A204.1 (cell line): ENCODE results near the gene IMPA2.

Experiments used
- FAIRE-seq: peaks from 2 replicates; lab custom pipeline; 2012; peaks lifted over from hg19 to GRCh38; lab: Jason Lieb, UNC

The IMPA2 gene

DNA sequence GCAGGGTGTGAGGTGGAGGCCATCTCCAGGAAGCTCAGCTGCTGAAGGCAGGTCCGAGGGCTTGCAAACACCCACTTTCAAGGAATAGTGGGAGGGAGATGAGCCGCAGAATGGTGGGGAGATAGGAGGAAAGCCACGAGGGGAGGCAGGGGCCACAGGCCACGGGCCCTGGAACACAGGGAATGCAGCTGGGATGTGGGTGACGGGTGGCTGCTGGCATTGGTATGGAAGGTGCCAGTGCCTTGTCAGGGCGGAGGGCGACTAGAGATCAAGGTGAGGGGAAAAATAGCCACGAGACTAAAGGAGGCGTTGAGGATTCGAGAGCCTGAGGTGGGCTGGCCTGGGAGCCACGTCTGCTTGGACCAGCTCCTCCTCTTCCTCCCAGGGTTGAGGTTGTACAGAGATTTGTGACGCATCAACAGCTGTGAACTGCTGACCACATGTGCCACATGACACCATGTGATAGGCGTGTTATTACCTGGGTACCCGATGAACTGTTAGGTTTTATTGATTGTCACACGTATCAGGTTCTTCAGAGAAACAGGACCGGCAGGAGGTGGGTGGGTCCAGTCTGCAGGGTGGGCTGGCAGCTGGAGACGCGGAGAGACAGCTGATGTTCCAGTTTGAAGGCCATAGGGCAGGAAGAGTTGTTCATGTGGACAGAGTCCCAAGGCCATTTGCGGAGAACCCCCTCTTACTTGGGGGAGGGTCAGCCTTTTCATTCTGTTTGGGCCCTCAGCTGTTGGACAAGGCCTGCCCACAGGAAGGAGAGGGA is 9.9 kb downstream of the IMPA2 start:
- no peak for FAIRE-seq

- no peak for FAIRE-seq
Observed at GRCh38 chr18:11992096-11992790, 10.9 kb downstream of the IMPA2 start.

DNA sequence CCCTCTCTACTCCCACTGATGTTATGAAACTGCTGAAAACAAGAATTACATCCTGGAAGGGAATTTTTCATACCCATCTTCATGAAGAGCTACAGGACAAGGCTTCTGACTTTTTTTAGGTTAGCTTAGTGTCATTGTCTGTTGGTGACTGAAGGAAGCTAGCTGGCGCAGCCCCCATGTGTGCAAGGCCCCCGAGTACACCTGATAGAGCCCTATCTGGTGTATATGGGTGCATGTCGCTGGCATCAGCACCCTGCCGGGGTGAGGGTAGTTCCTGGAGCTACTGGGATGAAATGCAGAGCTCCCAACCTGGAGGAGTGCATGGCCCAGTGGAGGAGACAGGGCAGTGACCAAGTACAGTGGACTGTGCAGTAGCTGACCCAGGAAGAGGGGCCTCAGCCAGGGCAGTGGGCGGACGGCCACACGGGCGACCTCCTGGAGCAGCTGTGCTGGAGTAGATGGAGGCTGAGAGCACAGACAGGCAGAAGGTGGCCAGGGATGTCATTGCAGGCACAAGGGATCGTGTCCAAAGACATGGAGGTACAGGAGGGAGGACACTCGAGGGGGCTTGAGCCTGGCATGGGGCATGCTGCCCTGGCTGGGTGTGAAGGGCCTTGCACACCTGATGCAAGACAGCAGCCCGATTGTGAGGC is 12.1 kb downstream of the IMPA2 start:
- no peak for FAIRE-seq

DNA sequence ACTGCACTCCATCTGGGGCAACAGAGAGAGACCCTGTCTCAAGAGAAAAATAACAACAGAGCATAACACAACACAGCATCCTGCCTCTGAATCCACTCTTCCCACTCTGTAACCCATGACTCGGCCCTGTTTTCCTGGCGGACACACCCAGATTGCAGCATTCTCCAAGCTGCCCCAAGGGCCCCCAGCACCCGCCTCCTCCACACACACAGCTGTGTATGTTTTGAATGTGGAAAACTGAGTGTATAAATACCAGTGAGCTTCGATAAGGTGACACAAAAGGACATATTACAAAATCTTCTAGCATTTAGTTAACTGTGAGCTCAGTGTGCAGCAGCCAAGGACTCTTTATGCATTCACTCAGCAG is 13.0 kb downstream of the IMPA2 start:
- FAIRE-seq = no peak

DNA sequence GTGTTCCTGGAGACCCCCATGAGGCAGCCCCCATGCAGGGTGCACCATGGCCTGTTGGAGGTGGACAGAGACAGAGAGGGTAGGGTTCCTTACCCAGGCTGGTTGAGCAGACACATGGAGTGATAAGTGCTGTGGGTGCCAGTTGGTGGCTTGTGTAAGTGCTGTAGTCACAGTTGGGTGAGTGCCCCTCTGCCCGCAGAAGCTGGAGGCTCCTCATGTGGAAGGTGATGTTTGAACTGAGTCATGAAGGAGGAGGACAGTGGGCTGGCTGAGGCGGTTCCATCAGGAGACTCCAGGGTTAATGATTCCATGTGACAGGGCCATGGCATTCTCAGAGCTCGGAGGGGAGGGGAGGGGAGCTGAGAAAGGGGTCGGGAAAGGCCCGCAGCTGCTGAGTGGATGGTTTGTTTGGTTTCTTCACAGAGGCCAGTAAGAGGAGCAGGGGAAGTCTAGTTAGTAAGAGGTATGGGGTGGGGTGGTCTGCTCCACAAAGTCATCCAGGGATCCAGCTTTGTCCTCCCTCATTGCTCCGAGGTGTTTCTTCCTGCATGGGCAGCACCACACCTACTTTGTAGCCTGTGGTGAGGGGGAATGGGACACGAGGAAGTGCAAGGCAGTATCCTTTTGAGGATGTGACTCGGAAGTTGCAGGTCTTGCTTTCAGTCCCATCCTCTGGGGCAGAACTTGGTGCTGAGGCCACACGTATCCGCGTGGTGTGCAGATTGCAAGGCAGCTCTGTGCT is 13.6 kb downstream of the IMPA2 start:
- FAIRE-seq = no peak

DNA sequence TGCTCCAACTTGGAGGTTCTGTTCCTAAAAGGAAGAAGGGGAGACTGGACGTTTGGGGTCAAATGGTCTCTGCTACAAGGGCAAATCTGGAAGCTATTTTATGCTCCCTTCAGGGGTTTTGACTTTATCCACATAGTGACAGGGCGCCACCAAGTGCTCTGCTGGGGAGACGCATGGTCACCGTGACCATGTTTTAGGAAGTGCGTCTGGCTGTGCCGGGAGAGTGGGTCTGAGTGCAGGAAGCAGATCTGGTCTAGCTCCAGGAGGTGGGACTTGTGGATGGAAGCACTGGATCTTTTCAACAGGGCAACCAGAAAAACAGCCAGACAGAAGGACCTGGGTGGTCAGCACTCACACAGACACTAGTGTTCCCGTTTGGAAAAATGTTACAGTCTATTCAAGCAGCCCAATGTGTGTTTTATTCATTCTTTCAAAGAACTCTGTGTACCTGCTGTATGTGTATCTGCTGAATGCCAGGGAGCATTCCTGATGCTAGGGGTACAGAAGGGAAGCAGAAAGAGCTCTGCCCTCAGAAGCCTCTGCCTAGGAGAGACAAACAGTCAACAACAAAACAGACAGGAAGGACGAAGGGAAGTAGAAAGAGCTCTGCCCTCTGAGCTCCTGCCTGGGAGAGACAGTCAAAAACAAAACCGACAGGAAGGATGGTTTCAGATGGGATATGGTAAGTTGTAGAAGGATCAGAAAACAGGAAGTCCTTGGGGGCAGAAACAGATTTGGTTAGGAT is 14.3 kb downstream of the IMPA2 start:
- FAIRE-seq = peak; percentile 87

DNA sequence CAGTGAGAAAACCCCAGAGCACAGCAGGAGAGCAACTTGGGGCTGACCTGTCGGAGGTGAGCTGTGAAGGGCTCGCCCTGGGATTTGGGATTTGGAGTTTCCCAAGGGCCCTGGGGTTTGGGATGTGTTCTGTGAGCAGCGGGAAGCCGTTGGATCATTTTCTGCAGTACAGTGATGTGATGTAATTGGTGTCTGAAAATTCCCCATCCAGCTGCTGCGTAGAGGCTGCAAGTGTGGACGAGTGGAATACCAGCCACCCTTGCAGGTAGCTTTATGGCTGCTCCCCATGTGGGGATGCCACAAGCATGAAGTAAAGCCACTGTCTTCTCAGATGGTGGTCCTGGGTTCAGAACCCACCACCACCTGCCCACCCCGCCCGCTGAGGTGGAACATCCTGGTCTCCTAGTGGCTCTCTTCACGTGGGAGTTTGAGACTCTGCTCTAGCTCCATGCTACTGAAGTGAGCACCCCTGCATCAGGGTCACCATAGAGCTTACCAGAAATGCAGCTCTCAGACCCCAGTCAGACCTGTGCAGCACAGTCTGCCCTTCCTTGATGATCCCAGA is 15.0 kb downstream of the IMPA2 start:
- no peak for FAIRE-seq

DNA sequence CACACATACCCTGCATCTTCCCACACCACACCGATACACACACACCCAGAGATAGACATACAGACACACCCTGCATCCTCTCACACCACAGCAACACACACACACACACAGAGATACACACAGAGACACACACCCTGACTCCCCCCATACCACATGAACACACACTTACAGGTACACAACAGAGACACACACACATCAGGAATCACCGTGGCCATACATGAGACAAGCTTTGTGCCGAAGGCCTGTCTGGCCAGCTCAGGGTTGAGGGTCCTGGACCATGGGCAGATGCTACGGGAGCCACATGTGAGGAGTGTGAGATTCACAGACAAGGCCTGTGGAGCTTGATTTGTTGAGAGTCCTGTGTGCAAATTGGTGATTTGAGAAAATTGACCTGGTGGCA is 15.6 kb downstream of the IMPA2 start:
- no peak for FAIRE-seq

- no peak for FAIRE-seq
Observed at GRCh38 chr18:11997466-11997865, 16.2 kb downstream of the IMPA2 start.

DNA sequence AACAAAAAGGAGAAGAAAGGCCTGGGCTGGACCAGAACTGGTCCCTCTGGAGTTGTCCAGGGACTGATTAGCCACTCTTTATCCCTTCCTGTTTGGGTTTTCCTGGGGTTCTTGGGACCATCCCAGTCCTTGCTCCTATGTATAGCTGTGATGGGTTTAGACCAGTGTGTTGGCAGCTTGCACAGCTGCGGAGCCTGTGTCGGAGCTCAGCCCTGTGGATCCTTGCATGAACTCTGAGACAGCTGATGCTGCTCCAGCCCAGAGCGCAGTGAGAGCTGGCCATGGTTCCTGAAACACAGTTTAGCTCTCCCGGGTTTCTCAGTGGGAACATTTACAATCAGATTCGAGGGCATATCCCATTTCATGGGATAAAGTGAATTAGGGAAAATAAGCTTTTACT is 16.9 kb downstream of the IMPA2 start:
- FAIRE-seq = no peak

DNA sequence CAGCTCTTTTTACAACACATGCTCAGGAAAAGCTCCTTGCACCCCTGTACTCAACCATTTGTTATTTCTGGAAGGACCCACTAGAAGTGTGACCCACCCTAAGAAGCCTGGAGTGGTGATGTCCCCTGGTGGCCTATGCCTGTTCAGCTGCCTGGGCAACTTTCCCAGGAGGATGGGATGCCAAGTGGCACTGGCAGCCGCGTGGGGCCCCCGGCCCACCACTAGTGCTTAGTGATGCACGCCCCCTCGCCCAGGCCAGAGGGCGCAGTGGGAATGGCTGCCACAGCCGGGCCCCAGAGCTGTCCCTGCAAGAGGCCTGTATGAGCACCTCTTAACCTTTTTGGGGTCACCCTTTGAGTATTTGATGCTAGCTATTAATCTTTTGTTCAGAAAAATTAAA is 18.1 kb downstream of the IMPA2 start:
- FAIRE-seq = no peak

DNA sequence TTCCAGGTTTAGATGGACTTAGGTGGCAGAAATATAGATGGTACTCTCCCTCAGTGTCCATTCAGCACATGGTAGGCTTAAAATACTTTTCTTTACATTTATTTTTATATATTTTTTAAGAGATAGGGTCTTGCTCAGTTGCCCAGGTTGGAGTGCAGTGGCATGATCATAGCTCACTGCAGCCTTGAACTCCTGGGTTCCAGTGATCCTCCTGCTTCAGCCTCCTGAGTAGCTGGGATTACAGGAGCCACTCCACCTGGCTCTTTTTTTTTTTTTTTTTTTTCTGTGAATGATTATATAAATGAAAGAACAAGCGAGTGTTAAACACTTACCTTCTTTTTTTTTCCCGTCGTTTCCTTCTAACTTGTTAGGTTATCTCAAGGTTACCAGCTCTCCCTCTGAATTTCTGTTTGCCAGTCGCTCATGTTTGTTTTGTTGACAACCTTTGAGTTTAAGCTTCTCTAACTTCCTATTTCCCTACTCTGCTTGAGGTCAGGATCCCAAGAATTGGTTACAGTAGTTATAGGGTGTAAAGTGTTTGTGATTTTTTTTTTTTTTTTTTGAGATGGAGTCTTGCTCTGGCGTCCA is 18.9 kb downstream of the IMPA2 start:
- FAIRE-seq = no peak

DNA sequence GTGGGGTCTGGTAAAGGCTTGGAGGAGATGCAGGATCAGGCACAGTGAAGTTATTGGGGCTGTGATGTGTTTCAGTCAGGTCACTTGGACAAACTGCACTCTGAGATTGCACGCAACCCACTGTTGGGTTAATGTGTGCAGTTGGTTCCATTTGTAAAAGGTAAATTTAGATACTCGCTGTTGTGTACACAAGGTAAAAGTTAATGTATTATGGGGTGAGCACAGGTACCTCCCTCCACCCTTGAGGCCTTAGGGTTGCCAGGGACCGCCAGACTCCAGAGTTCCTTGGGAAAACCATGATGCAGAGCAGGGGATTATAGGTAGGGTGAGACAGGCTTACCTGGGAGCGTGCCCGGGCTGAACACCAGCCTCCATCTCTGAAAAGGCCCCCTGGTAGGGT is 20.1 kb downstream of the IMPA2 start:
- no peak for FAIRE-seq

- no peak for FAIRE-seq
Observed at GRCh38 chr18:12003894-12004293, 22.6 kb downstream of the IMPA2 start.

DNA sequence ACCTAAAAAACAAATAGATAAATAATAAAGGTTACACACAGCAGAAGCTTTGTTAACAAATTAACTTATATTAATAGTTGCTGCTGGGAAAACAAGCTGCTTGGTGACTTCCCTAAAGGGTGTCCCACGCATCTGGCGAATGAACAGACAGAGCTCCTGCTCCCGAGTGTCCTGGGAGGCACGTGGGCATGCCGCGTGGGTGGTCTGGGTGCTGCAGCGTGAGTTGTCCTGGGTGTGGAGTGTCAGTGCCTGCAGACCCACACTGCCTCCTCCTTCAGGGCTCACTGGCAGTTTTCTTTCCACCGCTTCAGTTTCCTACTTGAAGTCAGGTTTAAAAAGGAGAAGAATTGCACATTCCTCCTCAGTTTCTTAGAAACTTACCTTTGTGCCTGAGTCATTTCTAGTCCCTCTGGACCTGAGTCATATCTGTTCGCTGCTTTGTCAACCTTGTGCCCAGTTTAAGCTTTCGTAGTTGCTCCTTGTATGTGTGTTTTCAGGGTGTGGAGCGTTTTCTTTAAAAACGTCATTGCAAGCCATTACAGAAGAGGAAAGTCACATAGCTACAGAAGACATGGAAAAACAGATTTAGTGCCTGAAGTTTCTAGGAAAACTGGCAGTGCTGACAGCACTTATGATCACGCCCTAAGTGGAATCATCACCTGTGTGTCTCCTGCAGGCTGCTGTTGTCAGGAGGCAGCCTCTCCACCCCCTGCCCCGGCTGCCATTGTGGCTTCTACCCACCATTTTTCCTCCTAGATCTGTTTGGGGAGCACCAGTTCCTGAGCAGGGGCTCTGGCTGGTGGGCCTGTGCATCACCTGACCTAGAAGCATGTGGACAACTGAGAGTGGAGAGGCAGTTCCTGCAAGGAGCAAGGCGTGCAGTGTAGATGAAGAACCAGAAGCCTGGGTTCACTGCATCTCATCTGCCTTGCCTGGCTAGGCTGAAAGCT is 24.5 kb downstream of the IMPA2 start:
- FAIRE-seq = no peak

DNA sequence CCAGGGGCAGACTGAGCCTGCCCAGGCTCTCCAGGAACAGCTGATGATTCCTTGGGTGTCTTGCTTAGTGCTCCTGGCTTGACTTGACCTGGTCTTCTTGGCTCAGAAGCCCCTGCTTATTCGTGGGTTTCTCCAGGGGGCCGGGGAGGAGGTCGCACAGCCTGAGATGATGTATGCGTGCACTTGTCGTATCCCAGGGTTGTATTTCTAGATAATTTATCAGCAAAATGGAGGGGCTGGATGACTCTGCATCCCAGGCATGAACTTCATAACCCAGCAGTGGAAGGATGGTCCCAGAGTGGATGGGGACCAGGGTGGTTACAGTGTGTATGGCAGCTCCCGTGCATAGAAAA is 25.2 kb downstream of the IMPA2 start:
- FAIRE-seq = no peak

DNA sequence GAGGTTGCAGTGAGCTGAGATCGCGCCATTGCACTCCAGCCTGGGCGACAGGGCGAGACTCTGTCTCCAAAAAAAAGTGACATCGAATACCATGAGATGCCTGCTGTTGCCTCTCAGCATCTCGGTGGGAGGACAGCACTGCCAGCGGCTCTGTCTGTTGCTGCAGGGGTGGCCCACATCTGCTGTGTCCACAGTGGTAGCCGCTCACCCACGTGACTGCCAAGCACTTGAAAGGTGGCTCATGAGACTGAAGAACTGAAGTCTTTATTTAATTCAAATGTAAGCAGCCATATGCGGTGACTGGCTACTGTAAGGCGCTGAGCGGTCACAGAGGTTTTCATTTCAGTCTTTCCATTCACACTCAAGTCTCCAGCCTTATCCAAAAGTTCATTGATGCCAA is 25.8 kb downstream of the IMPA2 start:
- no peak for FAIRE-seq

DNA sequence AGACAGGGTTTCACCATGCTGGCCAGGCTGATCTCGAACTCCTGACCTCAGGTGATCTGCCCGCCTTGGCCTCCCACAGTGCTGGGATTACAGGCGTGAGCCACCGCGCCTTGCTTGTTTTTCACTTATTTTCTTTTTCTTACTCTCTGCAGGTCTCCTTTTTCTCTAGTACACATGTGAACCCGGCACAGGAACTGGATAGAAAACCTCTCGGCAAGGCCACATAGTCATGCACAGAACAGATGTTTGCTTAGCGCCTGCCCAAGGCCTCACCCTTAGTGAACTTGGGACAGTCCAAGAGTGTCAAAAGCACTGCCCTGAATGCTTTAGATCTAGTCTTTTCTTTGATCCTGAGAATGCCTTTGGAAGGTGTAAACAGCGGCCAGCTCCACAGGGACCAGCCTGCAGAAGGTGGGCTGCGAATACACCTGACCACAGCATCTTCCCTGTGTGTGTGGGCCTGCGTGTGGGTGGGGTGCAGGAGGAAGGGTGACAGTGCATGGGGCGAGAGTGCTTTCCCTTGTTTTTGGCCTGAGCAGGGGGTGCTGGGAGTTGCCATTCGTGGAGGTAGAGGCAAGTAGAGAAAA is 27.0 kb downstream of the IMPA2 start:
- no peak for FAIRE-seq

GRCh38 chr18:12008842-12009580 is 27.7 kb downstream of the IMPA2 start:
- no peak for FAIRE-seq
